Gastrocnemius medialis (tissue), 4 donors: Measurements from ENCODE around the gene C1QTNF3.

ENCODE experiments used
- CTCF ChIP-seq, 5 experiments: fragments of 450-650 bp in 3 of 5; fragments of 200-600 bp in 2 of 5; sonication (generic) in 2 of 5; IDR thresholded peaks in 4 of 5; conservative IDR thresholded peaks in 1 of 5; 1 replicate in 4 of 5; 2 replicates in 1 of 5; pipeline ENCODE4 v1.5.1; 2016 to 2019; ENCODE audit warnings: antibody characterized with exemption in 5 of 5, mild to moderate bottlenecking in 3 of 5, moderate library complexity in 3 of 5
- POLR2A ChIP-seq, 2 donors: fragments of 450-650 bp; IDR thresholded peaks; one replicate each; pipeline ENCODE4 v1.6.1; 2017; ENCODE audit warnings: antibody characterized with exemption in 2 of 2, mild to moderate bottlenecking in 2 of 2, moderate library complexity in 2 of 2

- no peak for TF ChIP-seq CTCF (IDR thresholded peaks at IDR 0.05 in 4 of 5, conservative IDR thresholded peaks at IDR 0.05 in 1 of 5)
- no peak for TF ChIP-seq POLR2A (IDR thresholded peaks at IDR 0.05)
Observed at GRCh38 chr5:34057569-34057968, 14.6 kb upstream of the C1QTNF3 start.
